ENCODE data around the gene RASGEF1C. TPM values are rescaled to one million over a fixed set of nuclear protein-coding genes. Genes with fewer than 3 reads are reported as not detected.

RASGEF1C gene
- total and polyA plus RNA-seq, 10 of the 15 experiments (the other 5 are each of a cell fraction or from before 2014, with no cell fraction given) = not detected

GRCh38 chr5:180230017-180230416 is 21.0 kb upstream of the RASGEF1C start (continued):
- no peak for TF ChIP-seq YY1 (IDR thresholded peaks at IDR 0.05; ENCODE audit: low read depth, low read length)

- ATAC-seq (no peak), FAIRE-seq (no peak), DNase-seq (ENCODE audit: low read depth, low spot score) (no peak)
- BruUV-seq (replicated peaks) = no TSS peak
- POLR2A ChIA-PET = no interaction called here
- Histone ChIP-seq H3K9me3 (replicated peaks; ENCODE audit: control insufficient read depth, insufficient read depth, low read length) (no peaks in the 10 kb centered on the region; the same call in 2 of the 3 replicates), H3K27ac (ENCODE audit: control insufficient read depth, insufficient read depth) (no peak overlapping the region), H3K4me3 (no peak overlapping the region), H4K20me1 (ENCODE audit: control insufficient read depth, insufficient read depth) (no peaks in the 10 kb centered on the region), H2AFZ (ENCODE audit: control insufficient read depth, low read depth, low read length) (no peak overlapping the region), H3K9ac (ENCODE audit: control insufficient read depth, insufficient read depth, low read length) (no peak overlapping the region), H3K36me3 (ENCODE audit: control insufficient read depth in 2 of 2, insufficient read depth in 2 of 2, low read length in 1 of 2) (no peaks in the 10 kb centered on the region), H3K79me2 (ENCODE audit: control insufficient read depth, insufficient read depth, low read length) (no peaks in the 10 kb centered on the region), H3K4me2 (ENCODE audit: control insufficient read depth, insufficient read depth) (no peak overlapping the region), H3K4me1 (ENCODE audit: control insufficient read depth, insufficient read depth, low read length) (no peaks in the 10 kb centered on the region), H3K27me3 (replicated peaks in 1 of 2; ENCODE audit: control insufficient read depth in 2 of 2, insufficient read depth in 2 of 2, low read length in 1 of 2) (no peaks in the 10 kb centered on the region)
- WGBS (ENCODE audit: insufficient coverage, insufficient replicate concordance, low lambda C conversion rate, missing lambda C conversion rate) = 91% methylated on average over 11 of the region's 11 CpGs
- in situ Hi-C loops (cut with MboI) (no loop called here), intact Hi-C loops (cut with micrococcal nuclease; ENCODE audit: unreplicated experiment) (no loop called here)
- RAD21 ChIA-PET (ENCODE audit: unreplicated experiment) = no interaction called here
- CTCF ChIA-PET = no interaction called here
- SMC1A ChIA-PET (ENCODE audit: uncharacterized antibody, unreplicated experiment) = interaction anchor here (0.7 kb wide), 1 partner anchor 36 kb away, joined by 3 read pairs; no protein-coding TSS in a partner anchor
- no peak for TF ChIP-seq STAT3 (IDR thresholded peaks at IDR 0.05; ENCODE audit: low read depth, low read length)
- TF ChIP-seq NR2C2 (IDR thresholded peaks at IDR 0.05; ENCODE audit: borderline replicate concordance, control insufficient read depth, insufficient read length, low read depth) = no peak
- TF ChIP-seq ZNF274 (IDR thresholded peaks at IDR 0.05; ENCODE audit: insufficient read depth, insufficient read length) = no peak
- no peak for TF ChIP-seq GATAD2B (conservative IDR thresholded peaks at IDR 0.05; ENCODE audit: low read depth)
- no peak for TF ChIP-seq REST (IDR thresholded peaks at IDR 0.05; ENCODE audit: low read depth, low read length)
- no peak for TF ChIP-seq SMAD1 (IDR thresholded peaks at IDR 0.05; ENCODE audit: low read depth, partially characterized antibody)
- no peak for TF ChIP-seq PML (IDR thresholded peaks at IDR 0.05; ENCODE audit: low read length)
- TF ChIP-seq SP1 (IDR thresholded peaks at IDR 0.05; ENCODE audit: low read depth, low read length) = no peak
- no peak for TF ChIP-seq ATF2 (IDR thresholded peaks at IDR 0.05; ENCODE audit: low read length)
- no peak for TF ChIP-seq RAD21 (IDR thresholded peaks at IDR 0.05; ENCODE audit: insufficient read depth, low read depth, low read length)
- TF ChIP-seq IKZF2 (IDR thresholded peaks at IDR 0.05) = no peak
- no peak for TF ChIP-seq CUX1 (IDR thresholded peaks at IDR 0.05; ENCODE audit: insufficient replicate concordance, low read depth, low read length)
Observed at GRCh38 chr5:180222056-180222455, 13.0 kb upstream of the RASGEF1C start.

Measured in GM12878 (cell line).